Measurements from ENCODE around the gene SLC17A6. TPM values are rescaled to one million over a fixed set of nuclear protein-coding genes. Genes with fewer than 3 reads are reported as not detected.

The SLC17A6 gene
- total RNA-seq, 4 donors from 2014 or later: not detected

DNA sequence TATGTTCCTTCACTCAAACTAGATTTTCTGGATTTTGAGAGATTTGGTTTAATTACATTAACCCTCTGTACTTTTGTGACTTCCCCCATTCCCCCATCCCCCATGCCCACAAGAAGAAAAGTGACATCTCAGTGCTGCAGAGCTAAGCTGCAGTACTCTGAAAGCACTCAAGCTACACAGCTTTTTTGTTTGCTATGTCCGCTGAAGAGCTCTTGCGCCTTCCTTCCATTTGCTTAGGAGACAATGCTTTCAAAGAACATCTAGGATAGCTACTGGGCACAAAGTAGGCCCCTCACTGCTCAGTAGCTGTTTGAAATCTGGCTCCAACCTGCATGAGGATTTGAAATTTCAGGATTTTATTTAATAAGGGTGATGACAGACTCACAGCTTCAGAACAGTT is 69.7 kb downstream of the SLC17A6 start:
- no peak overlapping the region for H3K4me3 ChIP-seq
- no peak for TF ChIP-seq POLR2A (IDR thresholded peaks at IDR 0.05)
- TF ChIP-seq, protein P1, sequence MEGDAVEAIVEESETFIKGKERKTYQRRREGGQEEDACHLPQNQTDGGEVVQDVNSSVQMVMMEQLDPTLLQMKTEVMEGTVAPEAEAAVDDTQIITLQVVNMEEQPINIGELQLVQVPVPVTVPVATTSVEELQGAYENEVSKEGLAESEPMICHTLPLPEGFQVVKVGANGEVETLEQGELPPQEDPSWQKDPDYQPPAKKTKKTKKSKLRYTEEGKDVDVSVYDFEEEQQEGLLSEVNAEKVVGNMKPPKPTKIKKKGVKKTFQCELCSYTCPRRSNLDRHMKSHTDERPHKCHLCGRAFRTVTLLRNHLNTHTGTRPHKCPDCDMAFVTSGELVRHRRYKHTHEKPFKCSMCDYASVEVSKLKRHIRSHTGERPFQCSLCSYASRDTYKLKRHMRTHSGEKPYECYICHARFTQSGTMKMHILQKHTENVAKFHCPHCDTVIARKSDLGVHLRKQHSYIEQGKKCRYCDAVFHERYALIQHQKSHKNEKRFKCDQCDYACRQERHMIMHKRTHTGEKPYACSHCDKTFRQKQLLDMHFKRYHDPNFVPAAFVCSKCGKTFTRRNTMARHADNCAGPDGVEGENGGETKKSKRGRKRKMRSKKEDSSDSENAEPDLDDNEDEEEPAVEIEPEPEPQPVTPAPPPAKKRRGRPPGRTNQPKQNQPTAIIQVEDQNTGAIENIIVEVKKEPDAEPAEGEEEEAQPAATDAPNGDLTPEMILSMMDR (IDR thresholded peaks at IDR 0.05): no peak
- no peaks in the 10 kb centered on the region for H3K9me3 ChIP-seq
- no peak overlapping the region for H3K27ac ChIP-seq
- no peaks in the 10 kb centered on the region for H3K4me1 ChIP-seq
- no peaks in the 10 kb centered on the region for H3K36me3 ChIP-seq
- no peak for DNase-seq
- intact Hi-C loops (cut with DNase I; ENCODE audit: low total_unique reads): no loop called here
- H3K27me3 ChIP-seq: no peaks in the 10 kb centered on the region

DNA sequence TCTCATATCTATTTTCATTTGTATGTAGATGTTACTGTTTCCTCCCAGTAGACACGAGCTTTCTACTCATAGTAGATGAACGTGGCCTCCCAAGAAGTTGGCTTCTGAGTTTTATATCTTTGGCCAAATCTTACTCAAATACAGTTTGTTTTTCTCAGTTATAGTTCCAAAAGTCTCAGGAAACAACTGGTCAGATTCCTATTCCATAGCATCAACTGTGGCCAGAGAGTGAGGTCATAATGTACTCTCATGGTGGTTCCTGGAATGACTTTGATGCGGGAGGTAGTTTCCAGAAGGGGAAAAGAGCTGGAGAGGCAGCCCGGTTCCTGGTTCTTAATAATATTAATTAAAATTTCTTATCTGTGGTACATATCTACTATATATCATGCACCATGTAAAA is 77.3 kb downstream of the SLC17A6 start:
- no peak overlapping the region for H3K27ac ChIP-seq
- H3K36me3 ChIP-seq: no peaks in the 10 kb centered on the region
- DNase-seq: no peak
- H3K4me3 ChIP-seq: no peak overlapping the region
- intact Hi-C loops (cut with DNase I; ENCODE audit: low total_unique reads): no loop called here
- no peaks in the 10 kb centered on the region for H3K4me1 ChIP-seq
- no peaks in the 10 kb centered on the region for H3K27me3 ChIP-seq
- no peaks in the 10 kb centered on the region for H3K9me3 ChIP-seq
- TF ChIP-seq, protein P1 (IDR thresholded peaks at IDR 0.05): no peak
- TF ChIP-seq POLR2A (IDR thresholded peaks at IDR 0.05): no peak

DNA sequence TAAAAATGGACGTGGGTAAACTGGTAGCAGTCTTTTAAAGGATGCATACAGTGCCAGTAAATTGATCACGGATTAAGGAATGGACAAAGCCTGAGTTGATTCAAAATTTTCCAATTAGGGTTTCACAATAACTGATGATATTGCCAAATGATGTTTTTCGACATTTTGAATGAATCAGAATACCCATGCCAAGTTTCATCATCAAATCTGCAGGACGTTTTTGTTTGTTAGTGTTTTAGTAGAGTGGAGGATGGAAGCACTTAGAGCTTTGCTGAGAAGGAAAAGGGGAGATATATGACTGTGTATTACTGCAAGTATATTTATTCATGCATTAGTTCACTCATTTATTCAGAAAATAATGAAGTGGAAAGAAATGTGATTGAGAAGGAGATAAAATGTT is 78.3 kb downstream of the SLC17A6 start:
- TF ChIP-seq, protein P1 (IDR thresholded peaks at IDR 0.05): no peak
- no peaks in the 10 kb centered on the region for H3K4me1 ChIP-seq
- H3K36me3 ChIP-seq: no peaks in the 10 kb centered on the region
- no peak overlapping the region for H3K27ac ChIP-seq
- no peaks in the 10 kb centered on the region for H3K27me3 ChIP-seq
- no peak for DNase-seq
- no peaks in the 10 kb centered on the region for H3K9me3 ChIP-seq
- intact Hi-C loops (cut with DNase I; ENCODE audit: low total_unique reads): no loop called here
- H3K4me3 ChIP-seq: no peak overlapping the region

DNA sequence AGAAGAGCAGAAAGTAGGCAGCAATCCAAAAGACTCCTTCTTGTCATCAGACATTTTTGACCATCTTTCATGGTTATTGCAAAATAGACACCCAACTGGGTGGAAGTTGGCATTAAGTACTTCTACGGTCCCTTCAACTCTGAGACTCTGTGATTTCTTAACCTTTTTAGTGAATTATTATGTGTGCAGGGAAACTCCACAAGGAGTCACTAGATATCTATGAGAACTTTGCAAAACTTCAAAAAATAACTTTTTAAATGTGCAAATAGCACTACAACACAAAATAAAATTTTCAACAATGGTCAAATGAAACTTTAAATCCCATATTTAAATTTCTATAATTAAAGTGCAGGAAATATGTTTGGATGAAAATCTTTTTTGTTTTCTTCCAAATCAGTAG is 88.7 kb downstream of the SLC17A6 start:
- intact Hi-C loops (cut with DNase I; ENCODE audit: low total_unique reads): no loop called here
- TF ChIP-seq, protein P1 (IDR thresholded peaks at IDR 0.05): no peak
- H3K9me3 ChIP-seq: no peaks in the 10 kb centered on the region

More for the DNA sequence above, 88.7 kb downstream of the SLC17A6 start:
- Histone ChIP-seq H3K4me3 (no peak overlapping the region), H3K27me3 (no peaks in the 10 kb centered on the region), H3K4me1 (no peaks in the 10 kb centered on the region), H3K27ac (no peak overlapping the region), H3K36me3 (no peaks in the 10 kb centered on the region)
- DNase-seq: no peak

Other genes starting within 250 kb of the SLC17A6 start
- gene ANO5, start 145.3 kb upstream of the SLC17A6 start, total RNA-seq: 10 to 100 TPM in 1 of 4 donors, 1 to 10 TPM in 3; 3.5 to 14.5 (median 4.8) TPM